M059J (cell line): ENCODE data around the gene NCOA1. TPM values are rescaled to one million over a fixed set of nuclear protein-coding genes. Genes with fewer than 3 reads are reported as not detected.

Experiments
- total RNA-seq: library from RNA; depleted of rRNA; stranded (reverse); fragments of >200 nt; shearing (Covaris generic); gene quantifications from 2 replicates; pipeline ENCODE4 v1.2.3, GENCODE V29; 2014; rRNA removed

The NCOA1 gene
- total RNA-seq, 1 experiment from 2014 or later, result 13.7 TPM

Other genes starting within 250 kb of the NCOA1 start
- 10.1 and 13.5 TPM in 2 replicates for gene ITSN2, start 130.7 kb upstream of the NCOA1 start, total RNA-seq